Vagina (tissue), 2 donors: Measurements from ENCODE around the gene ZNF134. TPM values are rescaled to one million over a fixed set of nuclear protein-coding genes. Genes with fewer than 3 reads are reported as not detected.

Source experiments
- DNase-seq, 2 donors: peaks; one replicate each; pipeline ENCODE4 v3.0.0-alpha.2; 2017; ENCODE audit errors: extremely low spot score in 2 of 2
- H3K27ac ChIP-seq: fragments of 200-600 bp; sonication (generic); one replicate; pipeline ENCODE4 v1.5.1; 2019
- H3K27me3 ChIP-seq: fragments of 200-600 bp; sonication (generic); one replicate; pipeline ENCODE4 v1.5.1; 2019
- H3K36me3 ChIP-seq, 2 donors: fragments of 200-600 bp; sonication (generic); one replicate each; pipeline ENCODE4 v1.5.1; 2017 to 2019
- H3K4me1 ChIP-seq: fragments of 200-600 bp; sonication (generic); one replicate; pipeline ENCODE4 v1.5.1; 2019
- H3K4me3 ChIP-seq, 2 donors: fragments of 200-600 bp; sonication (generic); 1 replicate in 1 of 2; 2 replicates in 1 of 2; pipeline ENCODE4 v1.5.1; 2016 to 2019
- H3K9me3 ChIP-seq: fragments of 200-600 bp; sonication (generic); one replicate; pipeline ENCODE4 v1.5.1; 2019
- POLR2A ChIP-seq, 2 donors: fragments of 450-650 bp; IDR thresholded peaks; one replicate each; pipeline ENCODE4 v1.6.1; 2017; ENCODE audit warnings: antibody characterized with exemption in 2 of 2, mild to moderate bottlenecking in 2 of 2, moderate library complexity in 2 of 2
- POLR2AphosphoS5 ChIP-seq, 2 donors: sonication (generic); formaldehyde crosslinking; IDR thresholded peaks; one replicate each; pipeline ENCODE4 v1.9.0; 2017; ENCODE audit warnings: antibody characterized with exemption in 2 of 2, mild to moderate bottlenecking in 2 of 2, low read depth in 1 of 2; ENCODE audit not compliant: insufficient read depth in 1 of 2
- intact Hi-C: fragments of 100-400 bp; cut with DNase I; formaldehyde crosslinking; loops from one replicate; pipeline ENCODE4 v1.15.1; 2023
- total RNA-seq: library from RNA; depleted of rRNA; stranded (reverse); fragments of >200 nt; gene quantifications from one replicate; pipeline ENCODE4 v1.2.3, GENCODE V29; 2016
- TF ChIP-seq, protein P1 (sequence below), 3 experiments: fragments of 450-650 bp in 2 of 3; fragments of 200-600 bp in 1 of 3; sonication (generic) in 1 of 3; IDR thresholded peaks; one replicate each; pipeline ENCODE4 v1.5.1; 2017 to 2019; ENCODE audit warnings: antibody characterized with exemption in 3 of 3, mild to moderate bottlenecking in 2 of 3, moderate library complexity in 2 of 3

The ZNF134 gene
- total RNA-seq, 1 donor from 2014 or later: 9.1 TPM

GRCh38 chr19:57651654-57651996 lies 37.6 kb downstream of the ZNF134 start:
- no peak overlapping the region for H3K4me3 ChIP-seq
- no peaks in the 10 kb centered on the region for H3K4me1 ChIP-seq
- no peak overlapping the region for H3K27ac ChIP-seq
- DNase-seq: no peak
- TF ChIP-seq POLR2A (IDR thresholded peaks at IDR 0.05) (no peak), POLR2AphosphoS5 (IDR thresholded peaks at IDR 0.05; ENCODE audit: insufficient read depth in 1 of 2, low read depth in 1 of 2) (no peak)
- TF ChIP-seq, protein P1, sequence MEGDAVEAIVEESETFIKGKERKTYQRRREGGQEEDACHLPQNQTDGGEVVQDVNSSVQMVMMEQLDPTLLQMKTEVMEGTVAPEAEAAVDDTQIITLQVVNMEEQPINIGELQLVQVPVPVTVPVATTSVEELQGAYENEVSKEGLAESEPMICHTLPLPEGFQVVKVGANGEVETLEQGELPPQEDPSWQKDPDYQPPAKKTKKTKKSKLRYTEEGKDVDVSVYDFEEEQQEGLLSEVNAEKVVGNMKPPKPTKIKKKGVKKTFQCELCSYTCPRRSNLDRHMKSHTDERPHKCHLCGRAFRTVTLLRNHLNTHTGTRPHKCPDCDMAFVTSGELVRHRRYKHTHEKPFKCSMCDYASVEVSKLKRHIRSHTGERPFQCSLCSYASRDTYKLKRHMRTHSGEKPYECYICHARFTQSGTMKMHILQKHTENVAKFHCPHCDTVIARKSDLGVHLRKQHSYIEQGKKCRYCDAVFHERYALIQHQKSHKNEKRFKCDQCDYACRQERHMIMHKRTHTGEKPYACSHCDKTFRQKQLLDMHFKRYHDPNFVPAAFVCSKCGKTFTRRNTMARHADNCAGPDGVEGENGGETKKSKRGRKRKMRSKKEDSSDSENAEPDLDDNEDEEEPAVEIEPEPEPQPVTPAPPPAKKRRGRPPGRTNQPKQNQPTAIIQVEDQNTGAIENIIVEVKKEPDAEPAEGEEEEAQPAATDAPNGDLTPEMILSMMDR (IDR thresholded peaks at IDR 0.05): no peak
- H3K27me3 ChIP-seq: no peaks in the 10 kb centered on the region
- intact Hi-C loops: no loop called here
- no peaks in the 10 kb centered on the region for H3K9me3 ChIP-seq
- no peaks in the 10 kb centered on the region for H3K36me3 ChIP-seq

DNA sequence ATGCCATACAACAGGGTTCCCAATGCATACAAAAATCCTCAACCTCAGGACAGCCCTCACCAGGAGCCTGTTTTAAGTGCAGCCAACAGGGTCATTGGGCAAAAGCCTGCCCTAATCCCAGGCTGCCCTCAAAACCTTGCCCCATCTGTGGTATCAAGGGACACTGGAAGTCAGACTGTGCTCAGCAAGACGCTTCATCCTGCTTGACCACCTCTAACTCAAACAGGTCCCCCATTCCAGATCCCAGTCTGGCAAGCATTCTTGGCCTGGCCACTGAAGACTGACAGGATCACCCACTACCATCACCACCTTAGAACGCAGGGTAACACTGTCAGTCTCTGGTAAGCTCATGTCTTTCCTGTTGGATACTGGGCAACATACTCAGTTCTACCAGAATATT lies 39.6 kb downstream of the ZNF134 start:
- Histone ChIP-seq H3K9me3 (no peaks in the 10 kb centered on the region), H3K27me3 (no peaks in the 10 kb centered on the region)
- DNase-seq: no peak

DNA sequence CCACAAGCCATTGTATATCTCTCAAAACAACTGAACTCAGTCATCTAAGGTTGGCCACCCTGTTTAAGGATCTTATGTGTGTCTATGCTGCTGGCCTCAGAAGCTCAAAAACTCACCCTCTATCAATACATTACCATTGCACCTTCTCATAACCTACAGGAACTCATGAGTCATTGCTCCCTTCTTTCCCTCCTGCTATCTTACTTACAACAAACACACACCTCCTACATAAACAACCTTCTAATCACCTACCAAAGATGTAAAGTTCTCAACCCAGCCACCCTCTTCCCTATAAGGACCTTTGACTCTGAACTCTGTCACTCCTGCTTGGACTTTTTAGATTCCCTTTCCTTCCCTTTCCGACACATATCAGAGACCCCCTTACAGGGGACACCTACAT lies 41.4 kb downstream of the ZNF134 start:
- Histone ChIP-seq H3K36me3 (no peaks in the 10 kb centered on the region), H3K4me1 (no peaks in the 10 kb centered on the region), H3K27ac (no peak overlapping the region), H3K4me3 (no peak overlapping the region), H3K27me3 (no peaks in the 10 kb centered on the region), H3K9me3 (no peaks in the 10 kb centered on the region)
- intact Hi-C loops: no loop called here
- TF ChIP-seq, protein P1 (IDR thresholded peaks at IDR 0.05): no peak
- TF ChIP-seq POLR2A (IDR thresholded peaks at IDR 0.05) (no peak), POLR2AphosphoS5 (IDR thresholded peaks at IDR 0.05; ENCODE audit: insufficient read depth in 1 of 2, low read depth in 1 of 2) (no peak)
- DNase-seq: no peak

More for the DNA sequence above, 39.6 kb downstream of the ZNF134 start:
- Histone ChIP-seq H3K27ac (no peak overlapping the region), H3K4me1 (no peaks in the 10 kb centered on the region), H3K4me3 (no peak overlapping the region), H3K36me3 (no peaks in the 10 kb centered on the region)
- no peak for TF ChIP-seq POLR2AphosphoS5 (IDR thresholded peaks at IDR 0.05; ENCODE audit: insufficient read depth in 1 of 2, low read depth in 1 of 2)
- TF ChIP-seq POLR2A (IDR thresholded peaks at IDR 0.05): no peak
- TF ChIP-seq, protein P1 (IDR thresholded peaks at IDR 0.05): no peak
- intact Hi-C loops: no loop called here

- H3K4me1 ChIP-seq: no peaks in the 10 kb centered on the region
- intact Hi-C loops: no loop called here
- DNase-seq: no peak
- no peaks in the 10 kb centered on the region for H3K27me3 ChIP-seq
- no peaks in the 10 kb centered on the region for H3K36me3 ChIP-seq
- H3K27ac ChIP-seq: no peak overlapping the region
- H3K4me3 ChIP-seq: no peak overlapping the region
- no peaks in the 10 kb centered on the region for H3K9me3 ChIP-seq
- TF ChIP-seq POLR2A (IDR thresholded peaks at IDR 0.05) (no peak), POLR2AphosphoS5 (IDR thresholded peaks at IDR 0.05; ENCODE audit: insufficient read depth in 1 of 2, low read depth in 1 of 2) (no peak)
- TF ChIP-seq, protein P1 (IDR thresholded peaks at IDR 0.05): no peak
Measured at GRCh38 chr19:57656346-57656745, 42.3 kb downstream of the ZNF134 start.

GRCh38 chr19:57664269-57665127 lies 50.5 kb downstream of the ZNF134 start:
- Histone ChIP-seq H3K9me3 (no peaks in the 10 kb centered on the region), H3K27me3 (no peaks in the 10 kb centered on the region), H3K4me3 (peak overlapping the region; percentile 57 to 68), H3K36me3 (no peaks in the 10 kb centered on the region), H3K4me1 (no peaks in the 10 kb centered on the region), H3K27ac (peak overlapping the region; percentile 76)
- DNase-seq: no peak
- intact Hi-C loops: no loop called here
- TF ChIP-seq, protein P1 (IDR thresholded peaks at IDR 0.05): no peak
- peak in 1 of 2 donors; percentile 37 for TF ChIP-seq POLR2AphosphoS5 (IDR thresholded peaks at IDR 0.05; ENCODE audit: insufficient read depth in 1 of 2, low read depth in 1 of 2)
